Mammary microvascular endothelial cell (primary cell): ENCODE data around the gene CDC25A. TPM values are rescaled to one million over a fixed set of nuclear protein-coding genes. Genes with fewer than 3 reads are reported as not detected.

Source experiments
- total RNA-seq: library from RNA; depleted of rRNA; stranded (reverse); fragments of >200 nt; gene quantifications from 2 replicates; pipeline ENCODE4 v1.2.3, GENCODE V29; 2015

CDC25A gene
- total RNA-seq = 22.5 and 23.1 TPM in 2 replicates

DNA sequence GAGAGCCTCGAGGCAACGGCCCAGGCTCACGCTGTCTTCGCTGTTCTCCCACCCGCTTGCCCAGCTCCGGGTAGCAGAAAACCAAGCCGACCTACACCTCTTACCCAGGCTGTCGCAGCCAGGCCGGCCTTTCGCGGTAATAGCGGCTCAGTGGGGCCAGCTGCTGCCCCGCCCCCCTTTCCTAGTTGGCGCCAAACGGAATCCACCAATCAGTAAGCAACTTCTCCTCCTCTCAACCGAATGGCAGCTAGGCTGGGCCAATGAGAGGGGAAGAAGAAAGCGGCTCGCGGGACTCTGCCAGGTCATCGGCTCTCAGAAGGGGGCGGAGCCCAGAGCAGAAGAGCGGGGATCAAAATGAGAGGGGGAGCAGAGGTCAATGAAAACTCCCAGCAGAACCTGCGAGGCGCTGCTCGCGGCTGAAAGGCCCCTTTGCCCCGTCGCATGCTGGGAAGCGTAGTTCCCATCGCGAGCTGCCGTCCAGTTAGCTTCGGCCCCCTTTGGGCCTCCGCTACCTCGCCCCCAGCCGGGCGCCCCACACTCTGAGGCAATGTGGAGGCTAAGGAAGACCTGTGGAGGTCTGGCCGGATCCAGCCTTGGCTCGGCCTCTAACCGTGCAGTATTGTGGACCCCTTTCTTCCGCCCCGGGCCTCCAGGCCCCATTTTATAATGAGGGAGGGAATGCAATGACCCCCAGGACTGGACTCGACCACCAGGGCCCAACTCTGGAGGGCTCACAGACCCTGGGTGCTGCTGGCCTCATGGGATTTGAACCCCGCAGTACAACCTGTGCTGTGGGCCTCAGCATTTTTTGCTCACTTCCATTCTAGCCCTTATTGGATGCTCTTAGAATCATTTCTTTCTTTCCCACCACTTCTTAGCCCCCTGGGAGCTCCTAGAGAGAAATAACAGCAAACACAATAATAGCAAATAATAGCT is at the start of gene CDC25A:
CDC25A (minus strand) TSS at position 152 of the 936 bp plus-strand sequence. CDS start 470 bp downstream, outside the sequence.

DNA sequence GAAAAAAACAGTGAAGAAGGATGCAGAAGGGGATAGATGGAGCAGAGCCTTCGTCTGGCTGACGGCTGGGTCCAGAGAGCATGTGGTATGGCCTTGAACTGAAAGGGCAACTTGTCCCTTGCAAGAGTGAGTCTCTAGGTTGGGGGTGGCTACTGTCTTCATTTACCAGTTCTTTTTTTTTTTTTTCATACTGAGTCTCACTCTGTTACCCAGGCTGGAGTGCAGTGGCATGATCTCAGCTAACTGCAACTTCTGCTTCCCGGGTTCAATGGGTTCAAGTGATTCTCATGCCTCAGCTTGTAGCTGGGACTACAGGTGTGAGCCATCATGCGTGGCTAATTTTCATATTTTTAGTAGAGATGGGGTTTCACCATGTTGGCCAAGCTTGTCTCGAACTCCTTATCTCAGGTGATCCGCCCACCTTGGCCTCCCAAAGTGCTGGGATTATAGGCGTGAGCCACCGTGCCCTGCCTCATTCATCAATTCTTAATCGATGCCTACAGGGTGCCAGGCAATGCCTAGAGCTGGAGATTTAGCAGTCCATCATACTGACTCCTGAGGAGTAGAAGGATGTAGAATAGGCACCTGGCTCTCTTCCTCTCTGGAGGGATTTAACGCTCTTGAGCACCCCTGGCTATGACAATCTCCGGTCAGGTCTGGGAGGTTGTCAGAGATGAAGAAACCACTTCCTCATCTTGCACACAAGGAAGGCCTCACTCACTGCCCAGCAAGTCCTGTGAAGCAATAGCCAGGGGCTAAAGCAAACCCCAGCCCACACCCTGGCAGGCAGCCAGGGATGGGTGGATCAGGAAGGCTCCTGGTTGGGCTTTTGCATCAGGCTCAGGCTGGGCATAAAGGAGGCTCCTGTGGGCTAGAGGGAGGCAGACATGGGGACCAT is 34.6 kb upstream of the CDC25A start, which contains the start of gene CAMP:
CAMP (plus strand) TSS at position 880 of the 898 bp plus-strand sequence; CDS start at position 897, 17 bp downstream.

Other genes starting within 250 kb of the CDC25A start
- gene MAP4, start 172.0 kb downstream of the CDC25A start, total RNA-seq = 172 and 174 TPM in 2 replicates
- gene CAMP, start 35.1 kb upstream of the CDC25A start, total RNA-seq = not detected in 2 replicates
- 2.8 and 3.7 TPM in 2 replicates for gene ZNF589, start 52.7 kb upstream of the CDC25A start, total RNA-seq
- gene NME6, start 113.0 kb upstream of the CDC25A start, total RNA-seq = 25.6 and 27.3 TPM in 2 replicates
- not detected in 2 replicates for gene SPINK8, start 145.2 kb upstream of the CDC25A start, total RNA-seq
- gene FBXW12, start 183.8 kb upstream of the CDC25A start, total RNA-seq = not detected in 2 replicates
- gene PLXNB1, start 241.7 kb upstream of the CDC25A start, total RNA-seq = 9.3 and 17.1 TPM in 2 replicates